Measurements from ENCODE around the gene CGB5. TPM values are rescaled to one million over a fixed set of nuclear protein-coding genes. Genes with fewer than 3 reads are reported as not detected.

CGB5 gene
- total RNA-seq, 1 donor from 2014 or later, result not detected

GRCh38 chr19:49004964-49005614 is 38.6 kb upstream of the CGB5 start:
- no peaks in the 10 kb centered on the region for H3K27me3 Mint-ChIP-seq (ENCODE audit: unreplicated experiment)
- DNase-seq, result no peak
- H3K4me3 Mint-ChIP-seq (ENCODE audit: unreplicated experiment), result no peak overlapping the region
- no peaks in the 10 kb centered on the region for H3K36me3 Mint-ChIP-seq (ENCODE audit: unreplicated experiment)
- no peak overlapping the region for H3K27ac Mint-ChIP-seq (ENCODE audit: unreplicated experiment)
- no peaks in the 10 kb centered on the region for H3K4me1 Mint-ChIP-seq (ENCODE audit: low read depth, unreplicated experiment)
- TF ChIP-seq CTCF (IDR thresholded peaks at IDR 0.05; ENCODE audit: partially characterized antibody, unreplicated experiment), result no peak
- peaks cover 2% of the 10 kb centered on the region for H3K9me3 Mint-ChIP-seq (ENCODE audit: unreplicated experiment)

- no peak overlapping the region for H3K4me3 Mint-ChIP-seq (ENCODE audit: unreplicated experiment)
Observed at GRCh38 chr19:49006905-49007304, 36.7 kb upstream of the CGB5 start.

GRCh38 chr19:49009828-49010227 is 33.8 kb upstream of the CGB5 start:
- Mint-ChIP-seq H3K27me3 (ENCODE audit: unreplicated experiment) (peaks cover 5% of the 10 kb centered on the region), H3K9me3 (ENCODE audit: unreplicated experiment) (peaks cover 2% of the 10 kb centered on the region), H3K36me3 (ENCODE audit: unreplicated experiment) (no peaks in the 10 kb centered on the region), H3K27ac (ENCODE audit: unreplicated experiment) (no peak overlapping the region), H3K4me3 (ENCODE audit: unreplicated experiment) (no peak overlapping the region), H3K4me1 (ENCODE audit: low read depth, unreplicated experiment) (peaks cover 3% of the 10 kb centered on the region)
- DNase-seq, result no peak
- TF ChIP-seq CTCF (IDR thresholded peaks at IDR 0.05; ENCODE audit: partially characterized antibody, unreplicated experiment), result no peak

More at GRCh38 chr19:49006905-49007304, 36.7 kb upstream of the CGB5 start:
- Mint-ChIP-seq H3K27ac (ENCODE audit: unreplicated experiment) (no peak overlapping the region), H3K36me3 (ENCODE audit: unreplicated experiment) (no peaks in the 10 kb centered on the region), H3K9me3 (ENCODE audit: unreplicated experiment) (peaks cover 2% of the 10 kb centered on the region), H3K4me1 (ENCODE audit: low read depth, unreplicated experiment) (no peaks in the 10 kb centered on the region), H3K27me3 (ENCODE audit: unreplicated experiment) (peaks cover 2% of the 10 kb centered on the region)
- TF ChIP-seq CTCF (IDR thresholded peaks at IDR 0.05; ENCODE audit: partially characterized antibody, unreplicated experiment), result no peak
- no peak for DNase-seq

- peaks cover 5% of the 10 kb centered on the region for H3K27me3 Mint-ChIP-seq (ENCODE audit: unreplicated experiment)
Observed at GRCh38 chr19:49010453-49010852, 33.2 kb upstream of the CGB5 start.

More at GRCh38 chr19:49010453-49010852, 33.2 kb upstream of the CGB5 start:
- Mint-ChIP-seq H3K4me3 (ENCODE audit: unreplicated experiment) (no peak overlapping the region), H3K27ac (ENCODE audit: unreplicated experiment) (no peak overlapping the region), H3K9me3 (ENCODE audit: unreplicated experiment) (peaks cover 1% of the 10 kb centered on the region), H3K4me1 (ENCODE audit: low read depth, unreplicated experiment) (peaks cover 3% of the 10 kb centered on the region), H3K36me3 (ENCODE audit: unreplicated experiment) (no peaks in the 10 kb centered on the region)
- TF ChIP-seq CTCF (IDR thresholded peaks at IDR 0.05; ENCODE audit: partially characterized antibody, unreplicated experiment), result no peak
- no peak for DNase-seq

Data from glutamatergic neuron (in vitro differentiated cells).